COR-L47 (cell line): Measurements from ENCODE around the gene BSND.

ENCODE experiments used
- DNase-seq: peaks from one replicate; lab custom pipeline; 2025; lab: John Stamatoyannopoulos, UW

The BSND gene

DNA sequence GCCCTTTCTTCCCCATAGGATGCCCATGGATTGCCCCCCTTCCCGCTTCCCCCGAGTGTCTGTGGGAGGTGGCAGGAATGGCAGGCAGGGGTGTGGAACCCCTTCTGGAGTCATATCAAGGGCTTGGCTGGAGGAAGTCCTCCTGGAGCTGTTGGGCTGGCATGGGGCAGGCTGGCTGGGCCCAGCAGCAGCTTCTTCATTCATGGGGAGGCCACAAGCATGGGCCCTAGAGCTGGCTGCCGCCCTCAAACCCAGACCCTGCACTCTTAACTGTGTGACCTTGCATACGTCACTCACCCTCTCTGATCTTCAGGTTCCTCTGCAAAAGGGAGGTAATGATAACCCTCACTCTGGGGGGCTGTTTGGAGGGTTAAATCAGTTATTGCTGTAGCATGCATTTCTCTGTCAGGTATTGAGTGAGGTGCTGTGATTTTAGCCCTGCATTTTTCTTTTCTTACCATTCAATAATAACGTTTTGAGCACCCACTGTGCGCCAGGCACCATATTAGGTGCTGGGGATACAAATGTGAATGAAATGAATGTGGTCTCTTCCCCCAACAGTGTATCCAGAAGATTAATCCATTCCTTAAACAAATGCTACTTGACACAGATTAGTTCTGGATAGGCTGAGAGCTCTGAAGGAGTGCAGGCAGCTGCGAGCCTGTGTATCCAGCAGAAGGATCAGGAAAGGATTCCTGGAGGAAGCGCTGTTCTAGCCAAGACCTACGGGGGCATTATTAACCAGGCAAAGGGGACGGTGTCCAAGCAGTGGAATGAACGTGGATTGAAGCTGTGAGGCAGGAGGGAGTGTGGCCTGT is 49.9 kb downstream of the BSND start:
- DNase-seq, result no peak

DNA sequence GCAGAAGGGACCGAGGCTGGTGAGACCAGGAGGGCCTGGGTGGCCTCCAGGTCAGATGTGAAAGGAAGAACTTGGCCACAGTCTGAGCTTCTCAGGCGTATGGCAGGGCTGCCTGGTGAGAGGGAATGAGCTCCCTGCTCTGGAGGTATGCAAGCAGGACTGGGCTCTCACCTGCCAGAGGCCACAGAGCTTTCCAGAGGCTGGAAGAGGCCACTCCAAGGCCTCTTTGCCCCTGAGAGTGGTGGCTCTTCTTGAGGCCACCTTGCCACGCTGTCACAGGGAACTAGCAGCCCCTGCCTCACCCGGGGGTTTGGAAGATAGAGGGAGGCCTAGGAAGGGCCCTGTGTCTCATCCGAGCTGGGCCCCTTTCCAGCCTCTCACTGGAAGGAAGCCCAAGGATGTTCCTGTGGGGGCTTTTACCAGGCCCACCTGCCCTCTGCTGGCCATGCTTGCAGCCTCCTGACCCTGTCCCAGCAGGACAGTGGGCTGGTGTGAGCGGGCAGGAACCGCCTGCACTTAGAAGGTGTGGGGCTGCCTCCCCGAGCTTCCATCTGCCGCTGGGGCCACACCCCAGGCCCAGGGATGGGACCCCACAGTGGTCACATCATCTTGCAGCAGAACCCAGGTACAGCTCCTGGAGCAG is 50.7 kb downstream of the BSND start:
- no peak for DNase-seq

DNA sequence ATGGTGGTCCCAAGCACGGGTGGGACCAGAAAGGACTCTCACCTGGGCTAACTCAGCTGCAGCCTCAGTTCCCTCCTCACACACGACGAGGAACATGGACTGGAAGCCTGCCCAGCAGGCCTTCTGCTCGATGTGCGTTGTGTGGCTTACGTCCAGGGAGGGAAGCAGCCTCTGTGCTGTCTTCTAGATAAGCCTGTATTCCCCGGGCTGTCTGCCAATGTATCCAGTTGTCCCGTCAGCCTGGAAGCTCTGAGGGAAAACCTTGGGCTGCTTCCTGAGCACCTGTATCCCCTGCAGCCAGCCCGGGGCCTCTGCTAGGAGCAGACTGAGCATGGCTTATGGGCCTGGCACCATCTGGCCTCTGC is 51.2 kb downstream of the BSND start:
- DNase-seq, result no peak

DNA sequence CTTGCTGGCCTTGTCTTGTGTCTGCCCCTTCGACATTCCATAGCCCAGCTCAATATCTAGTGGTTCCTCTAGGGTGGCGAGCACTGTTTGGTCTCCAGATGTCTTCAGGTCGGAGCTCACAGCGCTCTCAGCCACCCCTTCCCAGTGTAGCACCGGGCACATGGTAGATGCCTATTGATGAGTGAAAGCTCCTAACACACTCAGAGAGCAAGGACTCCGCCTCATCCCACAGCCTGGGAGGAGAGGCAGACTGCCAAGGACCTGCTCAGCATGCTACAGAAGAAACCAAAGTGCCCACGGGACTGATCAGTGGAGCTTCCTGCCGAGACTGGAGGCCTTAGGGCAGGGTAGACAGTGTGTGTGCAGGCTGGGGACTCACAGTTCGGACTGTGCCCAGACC is 51.5 kb downstream of the BSND start:
- DNase-seq, result no peak

DNA sequence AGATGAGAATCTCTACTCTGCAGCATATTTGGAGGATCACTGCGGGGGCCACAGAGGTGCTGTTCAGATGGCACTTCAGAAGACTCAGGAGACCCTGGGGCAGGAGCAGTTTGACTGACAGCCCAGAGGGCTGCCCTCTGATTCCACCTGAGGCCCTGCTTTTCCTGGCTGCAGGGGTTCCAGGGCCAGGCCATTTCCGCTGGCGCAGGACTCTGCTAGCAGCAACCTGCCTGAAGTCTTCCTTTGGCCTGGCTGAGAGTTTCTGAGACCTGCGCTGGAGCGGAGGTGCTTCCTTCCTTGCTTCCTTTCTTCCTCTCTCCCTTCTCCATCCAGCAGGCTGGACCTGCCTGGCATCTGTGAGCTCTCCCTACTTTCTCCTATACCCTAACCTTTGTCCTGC is 52.4 kb downstream of the BSND start:
- DNase-seq, result no peak

DNA sequence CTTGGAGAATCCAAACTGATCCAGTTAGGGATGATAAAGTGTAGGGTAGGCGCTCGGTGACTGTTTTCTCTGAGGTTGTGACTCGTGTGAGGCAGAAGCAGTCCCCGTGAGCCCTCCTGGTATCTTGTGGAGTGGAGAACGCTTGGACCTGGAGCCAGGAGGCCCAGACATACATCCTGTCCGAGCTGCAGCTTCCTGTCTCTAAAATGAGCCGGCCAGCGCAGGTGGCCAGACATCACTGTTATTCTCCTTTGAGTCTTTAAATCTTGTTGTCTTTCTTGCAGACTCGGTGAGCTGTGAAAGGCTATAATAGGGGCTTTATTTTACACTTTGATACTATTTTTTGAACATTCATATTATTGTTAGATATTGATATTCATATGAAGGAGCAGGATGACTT is 52.9 kb downstream of the BSND start:
- no peak for DNase-seq

DNA sequence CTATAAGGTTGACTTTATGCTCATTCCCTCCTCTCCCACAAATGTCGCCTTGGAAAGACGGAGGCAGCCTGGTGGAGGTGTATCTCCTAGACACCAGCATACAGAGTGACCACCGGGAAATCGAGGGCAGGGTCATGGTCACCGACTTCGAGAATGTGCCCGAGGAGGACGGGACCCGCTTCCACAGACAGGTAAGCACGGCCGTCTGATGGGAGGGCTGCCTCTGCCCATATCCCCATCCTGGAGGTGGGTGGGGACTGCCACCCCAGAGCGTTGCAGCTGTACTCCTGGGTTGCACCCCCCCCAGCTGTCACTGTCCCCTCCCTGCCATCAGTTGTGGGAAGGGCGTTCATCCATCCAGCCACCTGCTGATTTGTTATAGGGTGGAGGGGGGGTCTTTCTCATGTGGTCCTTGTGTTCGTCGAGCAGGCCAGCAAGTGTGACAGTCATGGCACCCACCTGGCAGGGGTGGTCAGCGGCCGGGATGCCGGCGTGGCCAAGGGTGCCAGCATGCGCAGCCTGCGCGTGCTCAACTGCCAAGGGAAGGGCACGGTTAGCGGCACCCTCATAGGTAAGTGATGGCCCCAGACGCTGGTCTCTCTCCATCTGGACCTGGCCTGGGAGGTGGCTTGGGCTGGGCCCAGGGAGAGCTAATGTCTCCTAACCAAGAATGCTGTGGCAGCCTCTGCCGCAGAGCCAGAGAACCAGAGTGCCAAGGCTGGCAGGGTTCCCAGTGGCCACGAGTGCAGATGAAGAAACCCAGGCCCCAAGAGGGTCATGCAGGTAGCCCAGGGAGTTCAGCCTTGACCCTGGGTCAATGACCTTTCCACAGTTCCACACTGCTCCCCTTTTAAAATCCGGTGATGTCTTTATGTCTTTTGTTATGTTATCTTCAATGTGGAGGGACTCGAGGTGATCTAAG is 53.7 kb downstream of the BSND start:
- DNase-seq, result no peak

DNA sequence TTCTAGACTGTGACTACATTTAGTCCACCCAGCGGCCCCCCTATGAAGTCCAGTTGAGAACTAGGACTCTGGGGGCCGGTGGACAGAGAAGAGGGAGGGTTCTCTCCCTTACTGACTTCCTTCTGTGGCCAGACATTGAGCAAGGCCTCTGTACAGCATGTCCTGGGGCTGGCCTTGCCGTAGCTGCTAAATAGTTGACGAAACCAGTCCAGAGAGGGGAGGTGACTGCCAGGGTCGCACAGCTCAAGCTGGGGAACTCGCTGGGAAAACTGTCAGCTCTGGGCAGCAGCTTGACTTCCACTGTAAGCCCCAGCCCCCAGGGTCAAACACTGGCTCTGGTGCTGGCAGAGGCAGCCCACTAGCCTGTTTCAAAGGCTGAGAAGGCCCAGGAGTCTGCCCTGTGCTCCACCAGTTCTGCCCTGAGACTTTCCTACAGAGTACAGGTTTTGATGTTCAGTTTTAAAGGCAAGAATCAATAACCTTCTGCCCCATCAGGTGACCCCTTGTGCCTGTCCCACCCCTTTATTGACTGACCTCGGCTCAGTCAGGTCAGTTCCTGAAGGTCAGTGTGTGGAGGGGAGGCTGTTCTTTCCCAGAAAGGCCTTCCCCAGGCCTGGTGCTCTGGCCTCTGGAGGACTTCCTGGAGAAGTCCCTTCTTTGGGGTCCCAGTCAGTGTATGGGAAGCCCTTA is 54.7 kb downstream of the BSND start:
- DNase-seq, result no peak

DNA sequence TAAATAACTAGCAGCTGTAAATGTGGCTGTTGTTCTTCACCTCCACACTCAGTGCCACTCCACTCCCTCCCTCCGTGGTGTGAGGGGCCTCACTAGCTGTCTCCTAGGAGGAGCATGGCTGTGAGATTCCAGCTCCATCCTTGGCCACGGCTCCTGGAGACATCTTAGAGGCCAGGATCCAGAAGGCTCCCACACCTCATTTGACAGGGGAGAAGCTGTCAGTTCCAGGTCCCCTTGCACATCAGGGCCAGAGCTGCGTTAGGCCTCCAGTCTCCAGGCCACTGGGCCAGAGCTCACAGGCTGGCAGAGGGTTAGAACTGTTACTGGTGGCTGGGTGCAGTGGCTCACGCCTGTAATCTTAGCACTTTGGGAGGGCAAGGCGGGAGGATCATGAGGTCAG is 55.7 kb downstream of the BSND start:
- DNase-seq, result no peak

DNA sequence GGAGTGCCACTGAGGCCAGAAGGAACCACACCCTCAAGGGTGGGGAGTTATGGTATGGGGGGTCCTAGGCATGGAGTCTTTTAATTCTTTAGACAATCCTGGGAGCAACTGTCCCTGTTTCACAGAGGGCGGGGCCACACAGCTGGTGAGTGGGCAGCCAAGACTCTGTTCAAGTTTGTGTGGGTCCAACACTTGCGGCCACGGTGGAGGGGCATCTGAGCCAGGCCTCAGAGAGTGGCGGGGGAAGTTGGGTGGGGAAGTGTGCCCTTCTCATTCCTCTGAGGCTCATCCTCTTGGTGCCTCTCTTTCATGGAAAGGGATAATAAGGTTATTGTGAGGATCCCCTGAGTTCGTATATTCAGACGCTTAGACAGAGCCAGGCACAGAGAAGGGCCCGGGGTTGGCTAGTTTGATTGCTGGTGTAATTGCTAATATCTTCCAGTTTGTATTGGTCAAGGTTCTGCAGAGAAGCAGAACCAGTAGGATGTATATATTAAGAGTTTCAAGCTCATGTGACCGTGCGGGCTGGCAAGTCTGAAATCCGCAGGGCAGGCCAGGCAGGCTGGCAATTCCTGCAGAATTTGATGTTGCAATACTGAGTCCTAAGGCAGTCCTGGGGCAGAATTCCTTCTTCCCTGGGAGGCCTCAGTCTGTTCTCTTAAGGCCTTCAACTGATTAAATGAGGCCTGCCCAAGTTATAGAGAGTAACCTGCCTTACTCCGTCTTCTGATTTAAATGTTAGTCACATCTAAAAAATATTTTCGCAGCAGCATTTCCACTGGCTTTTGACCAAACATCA is 56.5 kb downstream of the BSND start:
- DNase-seq, result no peak

DNA sequence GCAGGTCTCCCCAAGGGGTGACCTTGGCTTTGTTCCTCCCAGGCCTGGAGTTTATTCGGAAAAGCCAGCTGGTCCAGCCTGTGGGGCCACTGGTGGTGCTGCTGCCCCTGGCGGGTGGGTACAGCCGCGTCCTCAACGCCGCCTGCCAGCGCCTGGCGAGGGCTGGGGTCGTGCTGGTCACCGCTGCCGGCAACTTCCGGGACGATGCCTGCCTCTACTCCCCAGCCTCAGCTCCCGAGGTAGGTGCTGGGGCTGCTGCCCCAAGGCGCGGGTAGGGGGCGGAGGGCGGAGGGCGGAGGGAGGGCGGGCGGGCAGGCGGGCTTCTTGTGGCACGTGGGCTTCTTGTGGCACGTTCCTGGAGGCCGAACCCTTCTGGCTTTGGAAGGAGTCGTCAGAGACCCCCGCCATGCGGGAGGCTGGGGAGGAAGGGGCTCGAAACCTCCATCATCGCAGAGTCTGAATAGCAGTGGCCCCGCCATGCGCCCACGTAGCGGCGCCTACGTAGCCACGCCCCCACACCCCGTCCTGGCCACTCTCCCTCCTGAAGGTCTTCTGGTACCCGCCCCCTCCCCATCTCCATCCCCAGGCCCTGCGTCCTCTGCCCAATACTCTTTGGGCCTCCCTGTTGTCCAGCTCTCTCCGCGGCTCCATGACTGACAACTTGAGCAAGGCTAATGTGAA is 57.4 kb downstream of the BSND start:
- DNase-seq, result no peak

DNA sequence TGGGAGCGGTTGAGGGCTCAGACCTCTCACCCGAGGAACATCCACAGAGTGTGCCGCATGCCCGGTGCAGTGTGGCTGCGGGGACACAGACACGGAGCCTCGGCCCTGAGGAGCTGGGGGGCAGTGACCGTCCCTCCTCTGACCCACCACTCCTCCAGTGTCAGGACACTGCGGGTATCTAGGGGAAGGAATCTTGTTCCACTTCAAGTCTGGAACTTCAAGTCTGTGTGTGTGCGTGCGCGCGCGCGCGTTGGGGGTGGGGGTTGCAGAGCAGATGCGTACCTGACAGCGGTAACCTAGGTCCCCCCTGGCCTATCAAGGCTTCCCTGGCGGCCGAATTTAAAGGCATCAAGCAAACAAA is 57.9 kb downstream of the BSND start:
- no peak for DNase-seq

DNA sequence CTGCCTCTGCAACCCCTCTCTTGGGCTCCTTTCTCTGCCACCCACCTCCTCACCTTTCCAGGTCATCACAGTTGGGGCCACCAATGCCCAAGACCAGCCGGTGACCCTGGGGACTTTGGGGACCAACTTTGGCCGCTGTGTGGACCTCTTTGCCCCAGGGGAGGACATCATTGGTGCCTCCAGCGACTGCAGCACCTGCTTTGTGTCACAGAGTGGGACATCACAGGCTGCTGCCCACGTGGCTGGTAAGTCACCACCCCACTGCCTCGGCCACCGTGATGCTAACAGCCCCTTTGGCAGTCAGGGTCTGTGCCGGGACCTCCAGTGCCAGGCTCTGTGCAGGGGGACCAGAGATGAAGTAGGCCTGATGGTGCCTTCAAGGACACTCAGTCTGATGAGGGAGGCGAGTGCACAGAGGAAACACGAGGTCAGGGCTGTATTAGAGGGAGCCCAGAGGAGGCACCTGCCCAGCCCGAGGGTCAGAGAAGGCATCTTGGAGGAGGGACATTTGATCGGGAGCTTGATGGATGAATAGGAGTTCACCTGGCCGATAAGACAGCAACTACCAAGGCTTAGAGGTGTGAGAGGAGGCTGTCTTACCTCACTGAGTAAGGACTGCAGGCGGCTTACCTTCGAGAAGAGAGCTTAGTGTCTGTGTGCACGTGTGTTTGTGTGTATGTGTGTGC is 58.7 kb downstream of the BSND start:
- no peak for DNase-seq

DNA sequence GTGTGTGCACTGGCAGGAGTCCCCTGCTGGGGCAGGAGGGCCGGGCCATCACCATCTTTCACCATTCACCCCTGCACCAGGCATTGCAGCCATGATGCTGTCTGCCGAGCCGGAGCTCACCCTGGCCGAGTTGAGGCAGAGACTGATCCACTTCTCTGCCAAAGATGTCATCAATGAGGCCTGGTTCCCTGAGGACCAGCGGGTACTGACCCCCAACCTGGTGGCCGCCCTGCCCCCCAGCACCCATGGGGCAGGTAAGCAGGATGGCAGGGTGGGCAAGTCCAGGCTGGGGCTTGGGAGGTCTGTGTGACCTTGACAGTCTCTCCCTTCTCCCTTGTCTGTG is 59.2 kb downstream of the BSND start:
- no peak for DNase-seq

DNA sequence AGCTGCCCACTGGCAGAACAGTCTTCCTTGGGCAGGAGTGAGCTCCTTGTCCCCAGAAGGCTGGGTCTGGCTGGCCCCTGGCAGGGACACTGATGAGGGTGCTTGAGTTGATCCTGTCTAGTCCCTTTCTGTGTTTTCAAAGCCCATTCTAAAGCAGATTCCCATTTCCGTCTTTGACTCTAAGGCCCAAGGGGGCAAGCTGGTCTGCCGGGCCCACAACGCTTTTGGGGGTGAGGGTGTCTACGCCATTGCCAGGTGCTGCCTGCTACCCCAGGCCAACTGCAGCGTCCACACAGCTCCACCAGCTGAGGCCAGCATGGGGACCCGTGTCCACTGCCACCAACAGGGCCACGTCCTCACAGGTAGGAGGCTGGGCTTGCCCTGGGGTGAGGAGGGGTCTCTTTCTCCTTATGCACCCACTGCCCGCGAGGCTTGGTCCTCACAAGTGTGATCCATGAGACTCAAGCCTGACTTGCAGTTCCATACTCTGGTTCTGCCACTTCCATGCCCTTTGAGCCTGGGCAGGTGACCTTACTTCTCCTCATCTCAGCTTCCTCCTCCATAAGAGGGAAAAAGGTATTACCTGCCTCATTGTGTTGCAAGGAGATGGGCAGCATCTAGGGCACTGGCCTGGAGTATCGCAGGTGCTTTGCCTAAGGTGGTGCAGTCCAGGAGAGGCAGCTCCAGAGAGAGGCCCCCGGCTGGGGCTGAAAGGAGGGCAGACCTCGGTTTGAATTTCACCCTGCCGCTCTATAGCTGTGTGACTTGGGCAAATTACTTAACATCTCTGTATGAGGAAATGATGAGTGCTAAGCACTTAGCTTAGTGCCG is 60.8 kb downstream of the BSND start:
- DNase-seq, result no peak

DNA sequence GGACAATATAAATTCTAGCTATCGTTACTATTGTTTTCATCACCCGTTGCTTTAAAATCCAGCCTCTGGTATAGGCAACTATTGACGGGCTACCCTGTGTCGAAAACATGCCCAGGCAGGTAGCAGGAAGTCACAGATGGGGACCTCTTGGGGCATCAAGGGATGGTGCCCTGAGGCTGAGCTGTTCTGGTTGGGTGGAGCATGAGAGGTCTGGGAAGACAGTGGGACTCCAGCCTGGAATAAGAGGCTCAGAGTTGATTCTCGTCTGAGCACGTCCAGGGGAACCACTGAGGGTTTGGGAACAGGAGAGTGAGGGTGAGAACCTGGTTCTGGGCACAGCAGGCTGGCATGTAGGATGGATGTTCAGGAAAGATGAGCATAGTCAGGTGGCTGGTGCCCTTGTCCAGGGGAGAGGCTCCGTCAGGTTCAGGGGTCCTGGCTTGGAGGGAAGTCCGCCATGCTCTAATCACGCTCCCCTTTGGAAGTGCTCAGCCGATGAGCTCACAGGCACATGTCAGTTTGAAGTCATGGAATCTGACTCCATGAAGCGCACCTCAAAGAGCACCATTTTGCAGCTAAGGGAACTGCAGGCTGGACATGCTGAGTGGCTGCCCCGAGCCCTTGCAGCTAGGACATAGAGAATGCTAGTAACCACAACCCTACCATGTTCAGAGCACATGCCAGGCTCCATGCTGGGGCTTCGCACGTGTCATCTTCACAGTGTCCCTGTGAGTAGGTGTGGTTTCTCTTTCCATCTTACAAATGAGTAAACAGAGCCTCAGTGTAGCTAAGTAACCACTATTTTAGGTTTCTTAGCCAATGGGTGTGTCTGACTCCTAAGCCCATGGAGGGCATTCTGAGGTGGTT is 61.6 kb downstream of the BSND start:
- DNase-seq, result no peak

DNA sequence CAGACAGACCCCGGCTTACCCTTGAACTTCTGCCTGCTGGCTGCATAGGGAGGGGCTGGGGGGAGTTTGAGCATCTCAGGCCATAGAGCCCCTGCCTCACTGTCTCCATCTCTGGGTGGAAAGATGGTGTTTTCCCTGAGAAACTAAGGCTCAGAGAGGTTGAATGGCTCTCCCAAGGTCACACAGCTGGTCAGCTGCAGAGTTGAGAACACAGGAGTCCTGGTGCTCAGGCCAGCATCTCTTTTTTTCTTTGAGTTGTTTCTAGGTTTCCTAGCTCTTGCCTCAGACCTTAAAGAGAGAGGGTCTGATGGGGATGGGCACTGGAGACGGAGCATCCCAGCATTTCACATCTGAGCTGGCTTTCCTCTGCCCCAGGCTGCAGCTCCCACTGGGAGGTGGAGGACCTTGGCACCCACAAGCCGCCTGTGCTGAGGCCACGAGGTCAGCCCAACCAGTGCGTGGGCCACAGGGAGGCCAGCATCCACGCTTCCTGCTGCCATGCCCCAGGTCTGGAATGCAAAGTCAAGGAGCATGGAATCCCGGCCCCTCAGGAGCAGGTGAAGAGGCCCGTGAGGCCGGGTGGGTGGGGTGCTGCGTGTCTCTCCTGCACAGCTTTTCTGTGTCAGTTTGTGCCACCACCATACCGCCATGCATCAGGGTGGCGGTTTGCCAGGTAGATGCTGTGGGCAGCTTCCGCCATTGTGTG is 62.4 kb downstream of the BSND start:
- DNase-seq, result no peak
